Activated CD8-positive, alpha-beta memory T cell treated with anti-CD3 and anti-CD28 coated beads, Interleukin-2, amount 50 U/mL, for 1 hour (primary cell): ENCODE data around the gene CFAP97D2.

ENCODE experiments used
- DNase-seq: peaks from one replicate; pipeline ENCODE4 v3.0.0-alpha.2; 2020; ENCODE audit errors: extremely low read depth

Gene CFAP97D2

GRCh38 chr13:114268344-114269280 lies 89.6 kb downstream of the CFAP97D2 start:
- DNase-seq = no peak

GRCh38 chr13:114269281-114269770 lies 90.3 kb downstream of the CFAP97D2 start:
- no peak for DNase-seq
